GM20000 (cell line): ENCODE data around the gene TCEANC2.
A peak's percentile ranks its signal among the peaks of the same experiment; 100 is the strongest.
"Not testable (repeated sequence)": the region's sequence is repeated elsewhere in the genome, so short reads cannot be mapped to it uniquely, and the experiment has no call there.

Experiments used
- DNase-seq: peaks from one replicate; pipeline ENCODE4 v3.0.0; 2012; ENCODE audit warnings: low spot score
- CTCF ChIP-seq: IDR thresholded peaks from 2 replicates; pipeline ENCODE4 v1.5.1; 2012; ENCODE audit warnings: mild to moderate bottlenecking, control low read depth; ENCODE audit errors: extremely low read depth, missing control alignments

Gene TCEANC2

GRCh38 chr1:54052934-54053744, at the start of gene TCEANC2, which contains the start of gene TMEM59:
Gene TCEANC2, plus strand, starts transcription at chr1:54053608. Its CDS starts 815 bp downstream, at chr1:54054423.
Gene TMEM59, minus strand, starts transcription at chr1:54053204. Its CDS starts 16 bp downstream, at chr1:54053188.
- DNase-seq: peak; percentile 86
- no peak for TF ChIP-seq CTCF

- not testable (repeated sequence) for DNase-seq
Observed at GRCh38 chr1:54003750-54004480, 49.5 kb upstream of the TCEANC2 start.

GRCh38 chr1:54004481-54005049, 48.8 kb upstream of the TCEANC2 start:
- DNase-seq: no peak
- TF ChIP-seq CTCF: no peak

- TF ChIP-seq CTCF: no peak
- peak; percentile 16 for DNase-seq
Observed at GRCh38 chr1:54006508-54006907, 46.9 kb upstream of the TCEANC2 start.

GRCh38 chr1:54007613-54008012, 45.8 kb upstream of the TCEANC2 start:
- DNase-seq: peak; percentile 10
- TF ChIP-seq CTCF: no peak

- no peak for TF ChIP-seq CTCF
- DNase-seq: peak; percentile 4
Observed at GRCh38 chr1:54008876-54009275, 44.5 kb upstream of the TCEANC2 start.

GRCh38 chr1:54009406-54009805, 44.0 kb upstream of the TCEANC2 start:
- no peak for TF ChIP-seq CTCF
- peak; percentile 21 for DNase-seq
